IMR-90 (cell line): ENCODE data around the gene MTF2. TPM values are rescaled to one million over a fixed set of nuclear protein-coding genes. Genes with fewer than 3 reads are reported as not detected.
A peak's percentile ranks its signal among the peaks of the same experiment; 100 is the strongest.

Source experiments
- ATAC-seq: fragments of 200-7000 bp; cut with Tn5 transposase; 2 replicates; pipeline ENCODE4 v1.9.1; 2020; ENCODE audit warnings: low read depth, mild to moderate bottlenecking, moderate library complexity
- BruUV-seq: library from RNA; stranded (reverse); fragments of 400-500 nt; replicated peaks from 2 replicates; lab custom pipeline; 2021; lab: Mats Ljungman, UMichigan
- CTCF ChIA-PET: fragments of 300-600 bp; formaldehyde crosslinking; extraction: SDS; loops from one replicate; lab custom pipeline; 2021; ENCODE audit warnings: antibody characterized with exemption; lab: Yijun Ruan, JAX
- POLR2A ChIA-PET: fragments of 300-600 bp; sonication (Branson Sonifier 250); formaldehyde crosslinking; loops from one replicate; lab custom pipeline; 2022; ENCODE audit warnings: antibody characterized with exemption; ENCODE audit not compliant: unreplicated experiment; lab: Charles Lee
- DNase-seq: peaks from one replicate; pipeline ENCODE4 v3.0.0; 2013
- H2AFZ ChIP-seq: replicated peaks from 2 replicates; pipeline ENCODE3; 2013; ENCODE audit warnings: low read length, mild to moderate bottlenecking; ENCODE audit not compliant: poor library complexity
- H2AK5ac ChIP-seq: 2 replicates; pipeline ENCODE4 v1.6.1; 2013; ENCODE audit warnings: low read depth, low read length, inconsistent platforms
- H2AK9ac ChIP-seq: replicated peaks from 2 replicates; pipeline ENCODE3; 2013; ENCODE audit warnings: mild to moderate bottlenecking, low read depth, low read length, moderate library complexity; ENCODE audit not compliant: poor library complexity
- H2BK120ac ChIP-seq: 2 replicates; pipeline ENCODE4 v1.6.1; 2013; ENCODE audit warnings: low read depth, low read length, inconsistent platforms
- H2BK15ac ChIP-seq: 3 replicates; pipeline ENCODE4 v1.6.1; 2013; ENCODE audit warnings: low read depth, low read length, inconsistent platforms
- H2BK20ac ChIP-seq: 2 replicates; pipeline ENCODE4 v1.6.1; 2013; ENCODE audit warnings: low read depth, mild to moderate bottlenecking, inconsistent platforms, low read length, moderate library complexity
- H2BK5ac ChIP-seq: 2 replicates; pipeline ENCODE4 v1.6.1; 2013; ENCODE audit warnings: mild to moderate bottlenecking, low read depth, low read length, inconsistent platforms; ENCODE audit not compliant: poor library complexity, severe bottlenecking
- H3K14ac ChIP-seq: replicated peaks from 2 replicates; pipeline ENCODE4 v1.6.1; 2013; ENCODE audit warnings: low read depth, low read length, inconsistent platforms
- H3K18ac ChIP-seq: 2 replicates; pipeline ENCODE4 v1.6.1; 2013; ENCODE audit warnings: low read depth, low read length, control low read depth
- H3K23ac ChIP-seq: 2 replicates; pipeline ENCODE4 v1.6.1; 2013; ENCODE audit warnings: low read depth, low read length, inconsistent platforms
- H3K27ac ChIP-seq: 2 replicates; pipeline ENCODE4 v1.5.1; 2013; ENCODE audit warnings: mild to moderate bottlenecking, control low read depth, low read length; ENCODE audit not compliant: insufficient read depth
- H3K27me3 ChIP-seq: 2 replicates; pipeline ENCODE4 v1.6.1; 2013; ENCODE audit warnings: low read length; ENCODE audit not compliant: control insufficient read depth, insufficient read depth
- H3K36me3 ChIP-seq: 2 replicates; pipeline ENCODE4 v1.6.1; 2013; ENCODE audit warnings: low read length, mixed read lengths; ENCODE audit not compliant: control insufficient read depth, insufficient read depth
- H3K4ac ChIP-seq: 2 replicates; pipeline ENCODE4 v1.6.1; 2013; ENCODE audit warnings: low read depth, low read length, inconsistent platforms
- H3K4me1 ChIP-seq: 2 replicates; pipeline ENCODE4 v1.6.1; 2013; ENCODE audit warnings: low read length, mixed read lengths; ENCODE audit not compliant: control insufficient read depth, insufficient read depth
- H3K4me2 ChIP-seq: 2 replicates; pipeline ENCODE4 v1.6.1; 2013; ENCODE audit warnings: low read depth, mild to moderate bottlenecking, control low read depth, low read length, moderate library complexity
- H3K4me3 ChIP-seq: 2 replicates; pipeline ENCODE4 v1.5.1; 2013; ENCODE audit warnings: low read depth, mild to moderate bottlenecking, control low read depth, low read length, moderate library complexity; ENCODE audit not compliant: insufficient read depth
- H3K56ac ChIP-seq: 2 replicates; pipeline ENCODE4 v1.6.1; 2013; ENCODE audit warnings: low read length, inconsistent platforms; ENCODE audit not compliant: insufficient read depth; ENCODE audit errors: extremely low read depth
- H3K79me1 ChIP-seq, 2 experiments: 2 replicates each; pipeline ENCODE4 v1.6.1; 2013; ENCODE audit warnings: low read length in 2 of 2, inconsistent platforms in 1 of 2, low read depth in 1 of 2
- H3K9ac ChIP-seq: 2 replicates; pipeline ENCODE4 v1.6.1; 2013; ENCODE audit warnings: low read depth, low read length, control low read depth
- H3K9me1 ChIP-seq: 2 replicates; pipeline ENCODE4 v1.6.1; 2013; ENCODE audit warnings: low read length, inconsistent platforms; ENCODE audit not compliant: insufficient read depth
- H3K9me3 ChIP-seq: 2 replicates; pipeline ENCODE4 v1.6.1; 2013; ENCODE audit warnings: low read length; ENCODE audit not compliant: control insufficient read depth, insufficient read depth
- H4K20me1 ChIP-seq: 2 replicates; pipeline ENCODE4 v1.6.1; 2013; ENCODE audit warnings: low read length, inconsistent platforms; ENCODE audit not compliant: insufficient read depth
- H4K5ac ChIP-seq: 2 replicates; pipeline ENCODE4 v1.6.1; 2013; ENCODE audit warnings: mild to moderate bottlenecking, low read depth, low read length, control low read depth
- H4K8ac ChIP-seq, 2 experiments: 2 replicates each; pipeline ENCODE4 v1.6.1; 2013; ENCODE audit warnings: low read depth in 2 of 2, low read length in 2 of 2, control low read depth in 1 of 2, inconsistent platforms in 1 of 2
- H4K91ac ChIP-seq: 2 replicates; pipeline ENCODE4 v1.6.1; 2013; ENCODE audit warnings: low read depth, low read length, inconsistent platforms; ENCODE audit not compliant: insufficient read depth
- CHD1 ChIP-seq: IDR thresholded peaks from 2 replicates; pipeline ENCODE4 v1.6.1; 2012; ENCODE audit warnings: low read depth, low read length, improper control_type of control experiment
- ELK1 ChIP-seq: fragments of 150-350 bp; IDR thresholded peaks from 2 replicates; pipeline ENCODE4 v1.6.1; 2016; ENCODE audit warnings: low read depth, mild to moderate bottlenecking, low read length, moderate library complexity, borderline replicate concordance
- FOS ChIP-seq: fragments of 150-350 bp; IDR thresholded peaks from 2 replicates; pipeline ENCODE4 v1.6.1; 2016; ENCODE audit warnings: low read depth, low read length
- RFX5 ChIP-seq: IDR thresholded peaks from 2 replicates; pipeline ENCODE4 v1.8.0; 2012; ENCODE audit warnings: low read depth, mild to moderate bottlenecking, low read length, moderate library complexity
- WGBS, 2 experiments: methylation state at CpG; one replicate each; pipeline versions ENCODE4 v1.1.5 to v1.1.7; 2013; ENCODE audit warnings: missing lambda C conversion rate in 2 of 2; ENCODE audit not compliant: insufficient read length in 1 of 2; ENCODE audit errors: extremely low coverage in 2 of 2; 5-methylcytosine and 5-hydroxymethylcytosine counted together
- dilution Hi-C: fragments of 300-500 bp; cut with HindIII; formaldehyde crosslinking; loops from one replicate; pipeline ENCODE4 v1.14.3; 2018; ENCODE audit warnings: low sequenced_read_pairs; ENCODE audit not compliant: unreplicated experiment
- in situ Hi-C: fragments of 300-500 bp; cut with MboI; formaldehyde crosslinking; loops from 3 replicates; pipeline ENCODE4 v1.14.3; 2019; ENCODE audit warnings: low sequenced_read_pairs, inconsistent platforms, mixed read lengths
- intact Hi-C: fragments of 100-400 bp; cut with micrococcal nuclease; formaldehyde crosslinking; loops from 2 replicates; pipeline ENCODE4 v1.10.0; 2022
- polyA plus RNA-seq, 3 experiments: library from polyadenylated mRNA; depleted of rRNA; stranded (reverse); fragments of >200 nt; gene quantifications; 2 replicates each; pipeline ENCODE4 v1.2.3, GENCODE V29; 2012; ENCODE audit warnings: low replicate concordance in 1 of 3
- total RNA-seq: library from RNA; depleted of rRNA; stranded (reverse); fragments of >200 nt; gene quantifications from 2 replicates; pipeline ENCODE4 v1.2.3, GENCODE V29; 2012

Gene MTF2
- total and polyA plus RNA-seq, 2 of the 4 experiments (the other 2 are of a cell fraction) = 10.6 to 39.8 TPM

DNA sequence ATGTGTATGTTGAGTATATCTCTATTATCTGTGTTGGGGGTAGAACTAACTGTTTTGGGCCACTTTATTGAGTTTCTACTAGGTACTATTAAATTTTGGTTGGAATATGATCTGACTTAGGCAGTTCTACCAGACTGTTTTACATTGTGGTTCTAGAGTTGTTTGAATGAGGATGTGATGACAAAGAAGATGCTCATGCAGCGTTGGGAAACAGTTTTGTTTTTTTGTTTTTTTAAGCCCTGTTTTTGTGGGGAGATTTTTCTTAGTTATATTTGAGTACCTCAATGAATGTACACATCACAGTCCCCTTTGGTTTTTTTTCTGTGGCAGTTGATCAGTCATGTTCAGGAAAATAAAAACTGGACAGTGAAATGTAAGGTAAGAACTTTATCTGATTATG lies 61.0 kb downstream of the MTF2 start:
- no CpG with 5 or more reads among the region's 1 CpG for WGBS, 2 experiments
- no peak overlapping the region for H3K18ac ChIP-seq
- ChIA-PET POLR2A (no interaction called here), CTCF (interaction anchor here (0.7 kb wide), 1 partner anchor 9 kb away, joined by 3 read pairs; no protein-coding TSS in a partner anchor)
- no peak overlapping the region for H3K9ac ChIP-seq
- no peaks in the 10 kb centered on the region for H3K27me3 ChIP-seq
- no peak overlapping the region for H3K14ac ChIP-seq
- no peaks in the 10 kb centered on the region for H3K9me3 ChIP-seq
- H2AK5ac ChIP-seq = no peak overlapping the region
- no peak overlapping the region for H2BK15ac ChIP-seq
- no peak overlapping the region for H2BK5ac ChIP-seq
- H2BK20ac ChIP-seq = no peak overlapping the region
- no peak overlapping the region for H2AK9ac ChIP-seq
- H3K4me2 ChIP-seq = no peak overlapping the region
- intact Hi-C loops (no loop called here), dilution Hi-C loops (no loop called here), in situ Hi-C loops (no loop called here)
- H4K5ac ChIP-seq = no peak overlapping the region
- TF ChIP-seq FOS (no peak), CHD1 (no peak), ELK1 (no peak), RFX5 (no peak)
- no peak overlapping the region for H3K56ac ChIP-seq
- ATAC-seq (no peak), DNase-seq (peak; percentile 24)
- no peak overlapping the region for H4K8ac ChIP-seq
- H4K20me1 ChIP-seq = no peaks in the 10 kb centered on the region
- H3K9me1 ChIP-seq = peaks cover 2% of the 10 kb centered on the region; the same call in 1 of the 2 replicates
- H3K36me3 ChIP-seq = peaks cover 8% of the 10 kb centered on the region
- no peak overlapping the region for H3K27ac ChIP-seq
- peaks cover 0 to 10% of the 10 kb centered on the region in 2 experiments; a peak in 2 of 4 replicates for H3K79me1 ChIP-seq
- no peak overlapping the region for H3K4me3 ChIP-seq
- H2AFZ ChIP-seq = no peak overlapping the region
- no peak overlapping the region for H3K4ac ChIP-seq
- H3K23ac ChIP-seq = no peak overlapping the region
- no TSS peak for BruUV-seq
- no peak overlapping the region for H2BK120ac ChIP-seq
- H4K91ac ChIP-seq = no peak overlapping the region
- no peaks in the 10 kb centered on the region for H3K4me1 ChIP-seq
